GM21576 (cell line): Measurements from ENCODE around the gene FOSL2.

Experiments used
- ATAC-seq: cut with Tn5 transposase; IDR thresholded peaks from one replicate; pipeline ENCODE4 v1.9.1; 2021; ENCODE audit warnings: mild to moderate bottlenecking, moderate library complexity; ENCODE audit not compliant: unreplicated experiment

FOSL2 gene

DNA sequence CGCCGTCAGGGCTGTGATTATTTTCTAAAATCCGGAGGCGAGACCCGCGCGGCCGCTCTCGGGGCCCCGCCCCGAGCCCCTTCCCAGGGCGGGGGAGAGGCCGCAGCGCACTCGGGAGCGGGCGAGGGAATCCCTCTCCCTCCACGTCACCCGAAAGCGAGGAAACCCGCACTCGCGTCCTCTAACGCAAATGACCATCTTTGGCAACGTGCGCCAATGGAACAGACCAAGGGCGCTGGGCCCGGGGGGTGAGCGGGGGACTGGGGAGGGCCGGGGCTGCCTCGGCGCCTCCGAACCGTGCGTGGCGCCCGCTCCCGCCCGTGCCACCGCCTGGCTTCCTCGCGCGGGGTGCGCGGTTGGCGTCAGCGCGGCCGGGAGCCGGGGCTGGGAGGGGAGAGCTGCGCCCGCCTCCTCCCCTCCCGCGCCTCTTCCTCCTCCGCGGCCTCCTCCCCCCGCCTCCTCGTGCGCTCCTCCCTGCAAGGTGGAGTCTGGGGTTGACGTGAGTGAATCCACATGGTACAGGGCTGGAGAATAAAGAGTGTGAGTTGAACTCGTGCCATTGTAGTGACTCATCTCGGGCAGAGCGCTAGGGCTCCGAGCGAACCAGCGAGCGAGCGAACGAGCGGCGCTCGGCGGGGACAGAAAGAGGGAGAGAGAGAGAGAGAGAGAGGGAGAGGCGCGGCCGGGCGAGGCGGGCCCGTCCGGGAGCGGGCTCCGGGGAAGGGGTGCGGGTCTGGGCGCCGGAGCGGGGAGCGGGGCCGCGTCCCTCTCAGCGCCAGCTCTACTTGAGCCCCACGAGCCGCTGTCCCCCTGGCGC lies at the start of gene FOSL2:
Gene FOSL2, plus strand, starts transcription at position 562 of the 817 bp plus-strand sequence. CDS start 863 bp downstream, outside the sequence.
- peak; percentile 79 for ATAC-seq

DNA sequence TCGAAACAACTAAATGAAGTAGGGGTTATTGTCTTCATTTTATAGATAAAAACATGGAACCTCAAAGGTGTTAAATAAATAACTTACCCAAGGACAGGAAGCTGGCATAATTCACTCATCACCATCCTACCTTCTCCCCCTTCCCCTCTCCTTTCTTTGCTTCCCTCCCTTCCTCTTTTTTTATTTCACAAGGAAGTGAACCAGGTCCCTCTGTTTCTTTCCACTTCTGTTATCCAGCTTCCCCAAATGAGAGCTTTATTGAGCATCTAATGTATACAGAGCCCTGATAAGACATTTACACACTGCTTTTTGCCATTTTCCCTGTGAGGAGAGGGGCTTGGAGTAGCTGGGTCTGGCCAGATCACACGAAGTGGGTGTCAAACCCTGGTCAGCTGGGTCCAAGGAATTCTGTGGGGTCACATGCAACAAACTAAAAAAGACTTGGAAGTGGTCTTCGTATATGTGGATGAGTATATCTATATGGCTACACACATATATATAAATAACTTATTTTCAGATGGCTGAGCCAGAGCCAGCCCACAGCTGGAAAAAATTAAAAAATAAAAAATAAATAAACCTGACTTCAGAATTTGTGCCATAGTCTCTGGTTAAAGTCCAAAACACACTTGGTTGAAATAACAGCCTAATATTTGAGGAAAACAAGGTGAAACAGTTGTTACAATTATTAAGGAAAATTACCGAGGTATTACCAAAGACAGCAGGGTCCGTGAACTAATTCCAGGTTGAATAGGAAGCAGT lies 49.3 kb upstream of the FOSL2 start:
- ATAC-seq = no peak

DNA sequence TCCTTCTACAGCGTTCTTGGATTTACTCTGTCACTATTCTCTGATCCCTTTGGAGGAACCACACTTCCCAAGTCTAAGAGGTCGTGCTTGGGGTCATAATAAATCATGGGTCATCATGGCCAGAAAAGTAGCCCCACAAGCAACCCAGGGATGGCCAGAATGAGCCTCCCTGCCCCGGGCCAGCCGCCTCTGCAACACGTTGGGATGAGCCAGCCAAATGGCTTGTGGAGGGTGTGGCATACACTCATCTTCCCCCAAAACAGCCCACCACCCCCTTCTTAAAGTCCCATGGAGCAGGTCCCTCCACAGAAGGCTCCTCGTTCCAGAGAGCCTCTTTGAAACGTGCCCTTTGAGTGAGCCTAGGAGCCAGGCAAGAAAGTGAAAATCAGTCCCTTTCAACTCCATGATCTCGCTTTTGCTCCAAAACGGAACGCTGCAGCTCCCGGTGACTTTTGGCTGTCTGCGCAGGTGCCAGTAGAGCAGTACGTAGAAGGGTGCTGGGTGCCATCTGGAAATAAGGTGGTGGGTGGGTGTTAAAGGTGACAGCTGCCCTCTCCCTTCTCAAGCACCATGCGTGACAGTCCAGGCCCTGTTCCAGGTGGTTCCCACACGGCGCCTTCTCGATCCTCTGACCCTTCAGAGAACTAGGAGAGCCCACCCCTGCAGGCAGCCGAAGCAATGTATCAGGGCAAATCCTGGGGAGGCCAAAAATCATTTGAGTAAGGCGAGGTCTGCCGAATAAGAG lies 48.5 kb upstream of the FOSL2 start:
- no peak for ATAC-seq

DNA sequence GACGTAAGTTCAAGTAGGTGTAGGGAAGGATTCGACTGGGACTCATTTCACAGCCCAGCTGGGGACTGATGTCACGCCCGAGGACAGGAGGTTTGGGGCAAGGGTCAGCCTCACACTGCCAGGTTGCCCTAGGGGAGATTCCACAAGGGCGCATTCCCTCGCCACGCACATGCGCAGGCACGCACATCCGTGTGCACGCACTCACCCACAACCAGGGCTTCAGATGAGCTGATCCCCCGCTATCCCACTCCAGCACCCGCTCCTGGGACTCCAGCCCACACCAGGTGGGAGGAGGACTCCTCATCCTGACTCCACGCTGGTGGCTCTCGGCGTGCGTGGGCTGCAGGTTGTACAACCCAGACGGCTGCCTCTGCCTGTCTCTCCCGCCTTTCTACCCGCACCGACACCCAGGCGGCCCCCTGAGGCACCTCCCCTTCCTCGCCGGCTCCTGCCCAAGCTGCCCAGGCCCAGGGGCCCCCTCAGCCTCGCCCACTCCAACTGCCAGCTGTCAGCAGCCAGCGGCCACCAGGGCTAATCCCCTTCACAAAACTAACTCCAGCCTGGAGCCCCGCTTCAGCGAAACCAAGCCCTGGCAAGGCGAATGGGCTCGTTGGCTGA lies 47.8 kb upstream of the FOSL2 start:
- no peak for ATAC-seq

DNA sequence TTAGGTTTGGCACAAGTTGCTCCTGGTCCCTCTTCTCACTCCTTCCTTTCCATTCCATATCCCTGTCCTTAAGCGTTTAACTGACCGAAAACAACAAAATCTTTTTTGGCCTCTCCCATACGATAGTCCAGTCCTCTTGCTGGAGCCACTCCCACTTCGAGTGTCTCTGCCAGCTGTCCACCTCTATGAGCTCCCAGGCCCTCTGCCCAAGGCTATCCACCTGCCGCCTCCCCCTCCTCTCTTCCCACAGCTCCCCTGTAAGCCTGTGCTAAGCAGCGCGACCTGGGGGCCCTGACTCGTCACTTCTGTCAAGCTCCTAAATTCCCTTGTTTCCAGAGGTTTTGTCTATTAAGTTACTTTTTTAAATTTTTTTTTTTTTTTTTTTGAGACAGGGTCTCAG lies 47.0 kb upstream of the FOSL2 start:
- ATAC-seq = no peak

DNA sequence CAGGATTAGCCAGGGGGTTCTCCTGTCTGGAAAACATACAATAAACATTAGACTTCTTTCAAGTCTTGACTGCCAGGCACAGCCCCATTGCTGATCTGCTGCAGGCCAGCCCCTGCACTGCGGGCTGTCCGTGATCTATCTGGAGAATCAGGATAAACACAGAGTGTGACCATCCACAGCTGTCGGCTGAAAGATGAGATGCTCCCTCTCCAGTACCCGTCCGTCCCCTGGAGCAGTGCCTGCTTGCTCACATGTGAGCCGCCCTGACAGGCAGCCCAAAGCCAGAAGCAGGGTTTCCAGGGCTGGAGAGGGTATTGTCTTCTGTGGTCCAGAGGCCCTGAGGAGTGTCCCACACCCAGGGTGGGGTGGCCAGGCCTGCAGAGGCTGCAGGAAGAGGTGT lies 46.1 kb upstream of the FOSL2 start:
- ATAC-seq = no peak

DNA sequence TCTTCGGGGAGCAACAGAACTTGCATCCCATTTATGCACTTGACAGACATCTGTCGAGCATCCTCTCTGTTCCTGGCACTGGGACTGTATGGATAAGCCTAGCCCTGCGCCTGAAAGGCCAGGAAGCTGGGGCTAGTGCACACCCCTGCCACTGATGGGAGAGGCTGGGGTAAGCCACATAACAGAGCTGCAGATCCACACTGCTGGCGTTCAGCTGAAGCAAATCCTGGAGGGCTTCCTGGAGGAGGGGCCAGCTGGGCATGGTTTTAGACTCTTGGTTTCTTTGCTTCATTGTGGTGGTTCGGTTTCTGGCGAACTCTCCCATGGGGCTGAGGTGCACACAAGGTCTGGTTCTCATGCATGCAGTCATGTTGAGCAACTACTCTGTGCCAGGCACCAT lies 45.5 kb upstream of the FOSL2 start:
- ATAC-seq = no peak

DNA sequence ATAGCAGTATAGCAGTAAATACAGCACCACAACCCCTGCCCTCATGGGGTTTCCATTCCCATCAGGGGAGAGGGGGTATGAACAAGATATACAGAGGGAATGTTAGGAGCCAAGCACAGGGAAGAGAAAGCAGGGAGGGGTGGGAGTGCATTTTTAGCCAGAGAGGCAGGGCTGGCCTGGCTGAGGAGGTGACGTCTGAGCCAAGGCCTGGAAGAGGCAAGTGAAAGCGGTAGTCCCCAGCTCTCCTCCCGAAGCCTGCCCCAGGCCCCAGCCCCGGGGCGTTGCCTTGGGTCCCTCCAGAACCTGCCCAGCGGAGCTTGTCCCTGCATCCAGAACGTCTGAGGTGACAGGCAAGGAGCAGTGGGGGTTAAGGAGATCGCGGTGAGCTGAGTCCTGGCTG lies 45.1 kb upstream of the FOSL2 start:
- ATAC-seq = no peak

DNA sequence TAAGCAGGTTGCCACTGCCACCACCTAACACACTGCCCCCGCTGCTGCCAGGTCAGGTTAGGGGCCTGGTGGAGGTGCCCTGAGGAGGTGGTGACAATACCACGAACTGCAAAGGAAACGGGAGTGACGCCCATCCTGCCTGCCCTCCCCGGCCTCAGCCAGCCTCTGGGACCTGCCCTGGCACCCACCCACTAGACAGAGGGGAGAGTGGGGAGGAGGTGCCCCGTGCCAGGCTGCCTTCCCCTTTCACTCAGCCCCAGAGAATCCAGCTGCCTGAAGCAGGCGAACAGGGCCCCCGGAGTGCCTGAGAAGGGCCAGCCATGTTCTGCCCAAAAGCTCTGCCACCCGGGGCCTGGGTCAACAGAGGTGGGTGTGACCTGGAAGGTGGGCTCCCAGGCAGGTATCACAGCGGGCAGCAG lies 44.5 kb upstream of the FOSL2 start:
- ATAC-seq = no peak

DNA sequence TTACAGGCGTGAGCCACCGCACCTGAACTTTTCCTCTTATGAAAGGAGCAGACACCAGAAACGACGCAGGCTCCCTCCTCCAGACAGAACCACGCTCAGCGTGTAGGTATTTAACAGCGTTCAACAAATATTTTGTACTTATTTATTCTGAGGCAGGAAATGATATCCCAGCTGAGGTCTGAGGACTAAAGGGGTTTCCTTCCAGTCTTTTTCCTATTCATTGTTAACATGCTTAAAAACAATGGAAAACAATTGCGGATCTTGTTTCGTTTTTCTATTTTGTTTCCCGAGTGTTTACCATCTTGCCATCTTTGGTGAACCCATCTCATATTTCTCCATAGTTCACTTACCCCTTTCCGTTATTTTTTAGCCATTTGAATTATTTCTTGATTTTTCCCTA lies 43.7 kb upstream of the FOSL2 start:
- no peak for ATAC-seq

DNA sequence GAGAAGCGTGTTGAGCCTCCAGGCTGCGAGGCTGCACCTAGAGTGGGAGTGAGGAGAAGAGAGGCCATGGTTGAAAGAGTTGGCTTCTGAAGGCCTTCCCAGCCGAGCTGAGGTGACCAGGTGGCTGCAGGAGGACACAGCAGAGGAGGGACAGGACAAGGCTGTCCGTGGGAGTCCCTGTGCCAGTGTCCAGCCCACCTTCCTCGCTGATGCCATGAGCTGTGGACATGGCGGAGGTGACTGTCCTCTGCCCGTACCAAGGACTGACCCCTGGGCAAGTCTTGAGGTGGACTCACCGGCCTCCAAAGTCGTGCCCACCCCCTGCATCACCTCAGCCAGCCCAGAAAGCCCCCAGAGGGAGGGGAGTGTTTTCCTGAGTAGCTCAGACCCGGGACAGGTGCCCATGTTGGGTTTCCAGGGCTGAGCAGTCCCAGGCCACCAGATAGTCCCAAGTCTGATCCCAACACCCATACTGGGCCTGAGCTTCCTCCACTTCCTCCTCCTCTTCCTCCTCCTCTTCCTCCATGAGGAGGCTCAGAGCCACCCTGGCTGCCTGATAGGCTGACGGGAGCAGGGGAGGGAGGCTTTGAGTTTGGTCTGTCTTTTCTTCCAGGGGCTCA lies 43.0 kb upstream of the FOSL2 start:
- ATAC-seq = no peak

DNA sequence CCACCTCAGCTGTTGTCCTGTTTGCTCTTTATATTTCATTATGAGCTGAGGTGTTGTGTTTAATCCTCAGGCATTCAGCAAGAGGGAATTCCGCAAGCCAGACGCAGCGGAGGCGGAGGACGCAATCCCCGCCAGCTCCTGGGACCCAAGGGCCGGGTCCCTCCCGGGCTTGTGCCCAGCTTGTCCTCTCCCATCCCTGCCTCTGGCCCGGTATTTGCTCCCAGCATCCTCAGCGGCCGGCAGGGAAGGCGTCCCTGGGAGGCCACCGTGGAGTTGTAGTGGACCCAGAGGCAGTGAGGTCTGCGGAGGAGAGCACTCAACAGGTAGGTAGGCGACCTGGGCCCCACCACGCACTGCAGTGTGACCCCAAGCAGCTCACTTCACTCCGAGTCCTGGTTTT lies 42.5 kb upstream of the FOSL2 start:
- no peak for ATAC-seq

DNA sequence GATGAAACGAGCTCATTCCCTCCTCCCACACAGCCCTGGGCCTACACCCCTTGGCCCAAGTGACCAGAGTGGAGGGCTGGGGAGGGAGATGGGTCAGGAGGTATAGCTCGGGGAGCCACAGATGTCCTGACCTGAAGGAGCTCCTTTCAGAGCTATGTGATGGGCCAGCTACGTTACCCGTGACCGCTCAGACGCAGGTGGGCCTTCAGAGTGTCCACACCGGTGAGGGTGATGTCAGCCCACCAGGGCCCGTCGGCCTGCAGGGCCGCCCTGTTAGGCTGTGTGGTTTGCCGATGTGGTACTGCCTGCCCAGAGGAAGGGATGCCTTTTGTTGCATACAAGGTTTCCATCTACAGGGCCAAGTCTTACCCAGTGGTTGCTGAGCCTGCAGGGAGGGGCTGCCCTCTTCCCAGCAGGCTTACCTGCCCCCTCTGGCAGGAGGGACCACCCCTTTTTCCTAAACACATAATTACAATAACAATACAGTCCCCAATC lies 41.8 kb upstream of the FOSL2 start:
- ATAC-seq = no peak

DNA sequence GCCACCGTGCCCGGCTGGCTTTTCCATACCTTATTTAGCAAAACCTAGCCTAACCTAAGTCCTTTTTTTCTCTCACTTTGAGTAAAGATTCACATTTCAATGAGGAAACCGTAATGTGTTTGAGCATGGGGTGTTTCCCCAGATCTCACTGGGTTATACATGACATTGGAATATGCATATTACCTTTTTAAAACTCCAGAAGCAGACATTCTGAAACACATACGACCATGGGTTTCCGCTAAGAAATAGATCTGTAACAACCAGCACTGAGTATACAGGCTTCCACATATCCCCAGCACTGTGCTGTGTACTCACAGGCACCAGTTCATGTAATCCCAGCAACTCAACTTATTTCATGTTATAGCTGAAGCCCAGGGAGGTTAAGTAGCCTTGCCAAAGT lies 41.0 kb upstream of the FOSL2 start:
- no peak for ATAC-seq

DNA sequence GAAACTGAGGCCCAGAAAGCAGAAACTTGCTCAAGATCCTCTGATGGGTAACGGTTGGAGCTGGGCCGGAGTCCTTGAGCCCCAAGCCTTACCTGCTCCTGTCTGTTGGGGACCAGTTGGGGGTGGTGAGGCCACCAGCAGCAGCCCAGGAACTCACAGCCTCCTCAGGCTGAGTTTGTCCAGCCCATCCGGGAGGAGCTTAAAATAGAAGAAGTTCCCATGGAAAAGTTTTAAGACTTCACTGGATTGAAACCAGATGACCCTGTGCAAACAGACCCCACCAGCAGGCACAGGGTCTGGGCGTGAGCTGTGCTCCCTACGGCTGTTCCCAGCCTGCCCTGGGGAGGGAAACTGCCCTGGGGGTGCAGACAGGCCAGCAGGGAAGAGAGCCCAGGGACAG lies 40.6 kb upstream of the FOSL2 start:
- no peak for ATAC-seq

DNA sequence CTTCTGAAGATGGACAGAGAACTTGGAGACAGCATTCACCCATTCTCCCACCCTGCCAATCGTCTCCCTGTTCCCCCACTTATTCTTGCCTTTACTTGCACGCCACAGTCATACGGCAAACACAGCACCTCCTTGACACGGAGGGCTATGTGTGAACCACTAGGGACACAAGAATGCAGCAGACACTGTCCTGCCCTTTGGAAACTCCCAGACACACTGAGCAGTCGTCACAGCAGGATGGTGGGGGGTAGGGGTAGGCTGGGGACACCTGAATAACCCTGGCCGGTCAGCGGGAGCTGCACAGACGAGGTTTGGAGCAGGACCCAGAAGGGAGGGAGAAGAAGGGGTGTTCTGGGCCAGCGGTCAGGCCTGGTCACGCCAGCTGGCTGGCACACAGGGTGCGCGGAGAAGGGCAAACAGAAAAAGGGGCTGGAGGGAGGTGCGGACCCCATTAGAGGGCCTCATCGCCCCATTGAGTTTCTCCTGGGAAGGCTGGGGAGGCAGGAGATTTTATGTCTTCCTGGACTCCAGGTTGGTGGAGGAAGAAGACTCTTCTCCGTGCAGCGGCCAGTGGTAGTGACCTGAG lies 40.0 kb upstream of the FOSL2 start:
- no peak for ATAC-seq

DNA sequence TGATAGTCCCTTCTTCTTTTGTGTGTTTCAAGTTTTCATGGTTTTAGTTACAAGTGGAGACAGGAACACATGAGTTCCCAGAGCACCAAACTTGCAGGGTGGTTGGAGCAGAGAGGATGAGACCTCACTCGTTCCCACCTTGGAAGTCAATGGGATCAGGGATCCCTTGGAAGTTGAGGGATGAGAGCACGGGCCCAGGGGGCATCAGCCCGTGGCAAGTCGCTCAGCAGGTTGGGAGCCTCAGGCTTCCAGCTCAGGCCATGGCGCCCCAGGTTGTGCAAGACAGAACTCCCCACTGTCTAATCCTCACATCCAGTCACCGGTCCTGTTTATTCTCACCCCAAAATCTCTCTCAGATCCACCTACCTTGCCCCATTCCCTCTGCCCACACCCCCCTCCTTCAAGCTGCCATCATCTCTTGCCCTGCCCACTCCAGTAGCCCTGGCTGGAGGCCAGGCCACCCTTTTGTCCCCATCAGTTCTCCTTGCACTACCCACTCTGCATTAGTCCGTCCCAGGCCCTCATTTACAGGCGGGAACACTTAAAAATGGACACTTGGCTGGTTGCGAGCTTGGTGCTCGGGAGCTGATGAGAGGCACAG lies 37.6 kb upstream of the FOSL2 start:
- ATAC-seq = no peak

DNA sequence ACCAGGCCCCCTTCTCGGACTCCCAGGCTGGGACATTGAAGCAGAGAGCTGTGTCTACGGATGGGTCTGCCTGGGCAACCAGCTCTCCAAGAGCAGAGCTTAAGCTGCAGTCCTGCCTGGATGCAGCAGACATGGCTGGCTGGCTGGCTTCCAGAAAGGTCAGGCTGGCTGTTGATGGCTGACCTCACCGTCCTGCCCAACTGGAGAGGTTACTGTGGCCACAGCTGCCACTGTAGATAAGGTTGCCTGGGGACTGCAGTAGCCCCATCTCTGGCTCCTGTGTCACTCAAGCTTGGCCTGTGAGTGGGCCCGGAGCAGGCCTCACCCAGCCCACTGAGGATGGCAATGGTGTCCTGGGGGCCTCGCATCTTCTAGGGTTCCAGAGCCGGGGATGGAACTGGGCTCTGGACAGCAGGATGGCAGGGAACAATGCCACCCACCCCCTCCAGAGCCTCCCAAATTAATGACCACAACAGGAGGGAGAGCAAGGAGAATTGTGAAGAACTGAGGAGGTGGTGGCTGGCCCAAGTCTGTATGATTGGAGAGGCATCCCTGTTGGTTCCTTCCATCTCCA lies 37.0 kb upstream of the FOSL2 start:
- ATAC-seq = no peak

DNA sequence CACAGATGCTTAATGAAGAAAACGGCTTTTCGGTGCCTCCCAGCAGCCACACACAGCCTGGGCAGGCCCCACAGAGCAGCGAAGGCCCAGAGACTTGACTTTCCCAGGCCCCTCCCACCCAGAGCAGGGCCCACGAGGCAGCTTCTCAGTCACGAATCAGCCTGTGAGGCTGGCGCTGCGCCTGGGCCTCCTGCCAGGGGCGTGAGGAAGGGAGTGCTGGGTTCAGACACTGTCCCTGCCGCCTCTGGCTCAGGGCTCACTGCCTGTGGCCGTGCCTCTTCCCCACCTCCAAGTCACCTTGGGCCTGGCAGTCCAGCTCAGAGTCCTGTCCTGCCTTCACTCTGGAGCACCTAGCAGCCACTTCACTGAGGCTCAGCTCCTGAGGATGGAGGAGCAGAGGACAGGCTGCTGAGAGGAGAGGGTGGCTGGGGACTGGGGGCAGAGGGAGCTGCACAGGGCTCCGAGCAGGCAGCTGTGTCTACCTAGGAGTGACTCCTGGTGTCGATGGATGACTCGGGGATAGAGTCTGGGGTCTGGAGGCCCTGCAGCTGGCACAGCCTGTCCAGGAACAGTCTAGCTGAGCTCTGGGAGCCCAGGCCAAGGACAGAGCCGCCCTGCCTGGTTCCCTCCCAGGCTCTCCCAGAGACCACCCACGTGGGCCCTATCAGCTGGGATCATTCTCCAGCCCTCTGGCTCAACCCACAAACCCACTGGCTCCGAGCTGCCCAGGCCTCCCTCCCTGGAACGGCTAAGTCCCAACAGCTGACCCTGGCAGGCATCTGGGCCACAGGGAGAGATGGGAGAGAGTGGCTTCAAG lies 36.4 kb upstream of the FOSL2 start:
- no peak for ATAC-seq
